OCI-LY7 (cell line): ENCODE measurements around the gene IGSF10. TPM values are rescaled to one million over a fixed set of nuclear protein-coding genes. Genes with fewer than 3 reads are reported as not detected.

Source experiments
- BruUV-seq: library from RNA; stranded (reverse); fragments of 400-500 nt; replicated peaks from 2 replicates; lab custom pipeline; 2021; lab: Mats Ljungman, UMichigan
- CTCF ChIA-PET: fragments of 300-600 bp; sonication (Branson Sonifier 250); formaldehyde crosslinking; loops from one replicate; lab custom pipeline; 2022; ENCODE audit warnings: antibody characterized with exemption; ENCODE audit not compliant: unreplicated experiment; lab: Charles Lee
- POLR2A ChIA-PET: fragments of 300-600 bp; sonication (Branson Sonifier 250); formaldehyde crosslinking; loops from one replicate; lab custom pipeline; 2022; ENCODE audit warnings: antibody characterized with exemption; lab: Charles Lee
- DNase-seq: peaks from one replicate; pipeline ENCODE4 v3.0.0-alpha.2; 2015; ENCODE audit warnings: low spot score
- H2AFZ ChIP-seq: fragments of 200-600 bp; sonication (generic), shearing (Covaris generic); 2 replicates; pipeline ENCODE4 v1.6.1; 2014; ENCODE audit warnings: mild to moderate bottlenecking, antibody characterized with exemption, low read length, moderate library complexity
- H3K27ac ChIP-seq: fragments of 200-600 bp; sonication (generic); 2 replicates; pipeline ENCODE4 v1.5.1; 2014; ENCODE audit warnings: mixed run types, low read depth, mild to moderate bottlenecking, moderate library complexity, low read length, inconsistent platforms; ENCODE audit not compliant: poor library complexity, severe bottlenecking
- H3K36me3 ChIP-seq: fragments of 200-600 bp; sonication (generic); 2 replicates; pipeline ENCODE4 v1.6.1; 2014; ENCODE audit warnings: mild to moderate bottlenecking, antibody characterized with exemption, low read length, moderate library complexity, mixed read lengths; ENCODE audit not compliant: insufficient read depth
- H3K4me1 ChIP-seq: fragments of 200-600 bp; sonication (generic); 2 replicates; pipeline ENCODE4 v1.5.1; 2014; ENCODE audit warnings: mild to moderate bottlenecking, low read length; ENCODE audit not compliant: insufficient read depth, poor library complexity, severe bottlenecking
- H3K4me2 ChIP-seq: fragments of 200-600 bp; sonication (generic); 2 replicates; pipeline ENCODE4 v1.6.1; 2014; ENCODE audit warnings: mild to moderate bottlenecking, low read length
- H3K4me3 ChIP-seq: fragments of 200-600 bp; sonication (generic); 2 replicates; pipeline ENCODE4 v1.5.1; 2014; ENCODE audit warnings: mild to moderate bottlenecking, low read depth, low read length; ENCODE audit not compliant: poor library complexity, severe bottlenecking
- H3K79me2 ChIP-seq: fragments of 200-600 bp; sonication (generic); 2 replicates; pipeline ENCODE4 v1.6.1; 2016; ENCODE audit warnings: low read depth, mild to moderate bottlenecking, low read length, moderate library complexity, mixed read lengths; ENCODE audit not compliant: insufficient read depth
- H3K9me2 ChIP-seq: fragments of 200-600 bp; sonication (generic); 2 replicates; pipeline ENCODE4 v1.6.1; 2016; ENCODE audit warnings: mild to moderate bottlenecking, low read length, mixed read lengths; ENCODE audit not compliant: insufficient read depth
- H3K9me3 ChIP-seq: fragments of 200-600 bp; sonication (generic); 2 replicates; pipeline ENCODE4 v1.6.1; 2014; ENCODE audit warnings: mild to moderate bottlenecking, mixed run types, low read length, mixed read lengths
- H4K20me1 ChIP-seq: fragments of 200-600 bp; sonication (generic); 2 replicates; pipeline ENCODE4 v1.6.1; 2014; ENCODE audit warnings: mild to moderate bottlenecking, antibody characterized with exemption, low read length, moderate library complexity, mixed read lengths; ENCODE audit not compliant: insufficient read depth
- CTCF ChIP-seq: fragments of 200-600 bp; sonication (generic); conservative IDR thresholded peaks from 2 replicates; pipeline ENCODE4 v1.5.1; 2014; ENCODE audit warnings: mild to moderate bottlenecking, antibody characterized with exemption, low read length, moderate library complexity, mixed read lengths
- EZH2phosphoT487 ChIP-seq: fragments of 200-600 bp; sonication (generic); IDR thresholded peaks from 2 replicates; pipeline ENCODE4 v1.6.1; 2018; ENCODE audit warnings: low read depth, borderline replicate concordance, mild to moderate bottlenecking, mixed run types, antibody characterized with exemption, low read length, moderate library complexity, mixed read lengths
- intact Hi-C: fragments of 100-400 bp; cut with micrococcal nuclease; formaldehyde crosslinking; loops from one replicate; pipeline ENCODE4 v1.10.0; 2022; ENCODE audit not compliant: unreplicated experiment
- total RNA-seq, 2 experiments: library from RNA; depleted of rRNA in 1 of 2; stranded (reverse); fragments of >200 nt in 1 of 2; shearing (Covaris generic) in 1 of 2; gene quantifications; 2 replicates each; pipeline ENCODE4 v1.2.3, GENCODE V29; 2014 to 2022

IGSF10 gene
- total RNA-seq, 2 experiments from 2014 or later = not detected

GRCh38 chr3:151430821-151431484 lies 29.9 kb downstream of the IGSF10 start:
- CTCF ChIA-PET = no interaction called here
- BruUV-seq = no TSS peak
- POLR2A ChIA-PET = interaction anchor here (0.9 kb wide), 1 partner anchor 331 kb away, joined by 3 read pairs; no protein-coding TSS in a partner anchor

GRCh38 chr3:151428386-151428785 lies 32.5 kb downstream of the IGSF10 start:
- H2AFZ ChIP-seq = no peak overlapping the region
- CTCF ChIA-PET = no interaction called here
- H4K20me1 ChIP-seq = no peaks in the 10 kb centered on the region
- peaks cover 16% of the 10 kb centered on the region for H3K4me1 ChIP-seq
- POLR2A ChIA-PET = interaction anchor here (0.7 kb wide), 1 partner anchor 46 kb away, joined by 3 read pairs; no protein-coding TSS in a partner anchor
- no peak overlapping the region for H3K27ac ChIP-seq
- no peak overlapping the region for H3K4me3 ChIP-seq
- no peak for DNase-seq
- intact Hi-C loops = loop anchor here (5.0 kb wide), 1 partner anchor 46 kb away; the partner anchor contains the start of gene P2RY12
- H3K9me3 ChIP-seq = no peaks in the 10 kb centered on the region
- H3K9me2 ChIP-seq = no peaks in the 10 kb centered on the region
- H3K4me2 ChIP-seq = no peak overlapping the region
- H3K36me3 ChIP-seq = 0 out of 2 replicates have a peak, but pooled peaks cover 4% of the 10 kb centered on the region
- no TSS peak for BruUV-seq
- no peaks in the 10 kb centered on the region for H3K79me2 ChIP-seq
- TF ChIP-seq EZH2phosphoT487 = no peak
- no peak for TF ChIP-seq CTCF

More at GRCh38 chr3:151430821-151431484, 29.9 kb downstream of the IGSF10 start:
- Histone ChIP-seq H3K4me1 (peaks cover 10% of the 10 kb centered on the region), H2AFZ (no peak overlapping the region), H3K4me2 (no peak overlapping the region), H3K4me3 (no peak overlapping the region), H3K36me3 (0 out of 2 replicates have a peak, but pooled peaks cover 4% of the 10 kb centered on the region), H3K9me2 (no peaks in the 10 kb centered on the region), H3K27ac (no peak overlapping the region), H3K79me2 (no peaks in the 10 kb centered on the region), H3K9me3 (no peaks in the 10 kb centered on the region), H4K20me1 (no peaks in the 10 kb centered on the region)
- intact Hi-C loops = loop anchor here (10.0 kb wide), 1 partner anchor 484 kb away; no protein-coding TSS in a partner anchor
- no peak for TF ChIP-seq EZH2phosphoT487
- no peak for TF ChIP-seq CTCF
- no peak for DNase-seq

- Histone ChIP-seq H3K9me3 (no peaks in the 10 kb centered on the region), H3K4me1 (peaks cover 16% of the 10 kb centered on the region), H3K36me3 (0 out of 2 replicates have a peak, but pooled peaks cover 4% of the 10 kb centered on the region), H4K20me1 (no peaks in the 10 kb centered on the region), H3K4me2 (peak overlapping the region; percentile 60), H3K9me2 (no peaks in the 10 kb centered on the region), H3K4me3 (peak overlapping the region; percentile 32), H2AFZ (peak overlapping the region; percentile 55), H3K27ac (peak overlapping the region; percentile 29), H3K79me2 (no peaks in the 10 kb centered on the region)
- no TSS peak for BruUV-seq
- intact Hi-C loops = loop anchor here (5.0 kb wide), 1 partner anchor 44 kb away; the partner anchor contains the start of gene P2RY12
- ChIA-PET CTCF (interaction anchor here (0.6 to 1.2 kb wide), 2 partner anchors 47 to 447 kb away, joined by 3 read pairs; partner anchors contain the start of gene SUCNR1), POLR2A (interaction anchor here (0.7 to 1.5 kb wide), 5 partner anchors 18 to 43 kb away, joined by 3 to 5 read pairs (median 3); partner anchors contain the start of gene P2RY12)
- DNase-seq = peak; percentile 52
- TF ChIP-seq EZH2phosphoT487 (no peak), CTCF (peak; percentile 72)
Measured at GRCh38 chr3:151426341-151426657, 34.6 kb downstream of the IGSF10 start.
